Measurements from ENCODE around the gene SLF2. TPM values are rescaled to one million over a fixed set of nuclear protein-coding genes. Genes with fewer than 3 reads are reported as not detected.

The SLF2 gene
- total and polyA plus RNA-seq, 9 of the 15 experiments (the other 6 are each of a cell fraction or from before 2014, with no cell fraction given), result 1.7 to 18.4 (median 7.8) TPM

DNA sequence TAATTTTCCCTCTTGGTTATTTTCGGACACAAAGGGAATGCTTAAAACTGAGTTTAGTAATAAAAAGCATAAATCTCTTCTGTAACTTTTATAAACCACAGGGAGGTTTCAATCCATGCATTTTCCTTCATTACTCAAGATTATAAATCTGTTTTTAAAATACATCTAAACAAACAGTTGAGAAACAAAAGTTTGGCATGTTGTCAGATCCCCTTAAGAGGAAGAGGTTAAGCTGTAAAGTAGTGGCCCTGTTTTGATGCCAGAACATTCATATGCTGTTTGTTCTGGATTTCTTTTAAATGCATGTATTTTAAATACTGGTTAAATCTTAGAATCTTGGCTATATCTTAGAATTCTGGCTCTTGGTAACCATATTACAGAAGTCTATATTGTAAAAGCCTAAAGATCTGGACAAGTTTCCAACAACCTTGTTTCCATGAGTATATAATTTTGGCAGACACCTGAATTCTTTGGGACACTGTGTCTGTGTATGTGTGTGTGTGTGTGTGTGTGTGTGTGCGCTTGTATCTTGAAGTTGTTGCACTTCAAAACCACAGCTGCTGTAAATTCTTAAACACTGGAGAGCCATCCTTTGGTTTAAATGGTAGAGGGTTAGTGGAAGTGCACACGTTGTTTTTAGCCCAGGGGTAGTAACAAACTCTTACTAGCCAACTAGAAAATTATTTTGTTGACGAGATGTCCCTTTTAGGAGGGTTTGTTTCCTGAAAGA is 49.8 kb downstream of the SLF2 start:
- H3K79me2 ChIP-seq (ENCODE audit: control insufficient read depth, insufficient read depth, low read length), result no peaks in the 10 kb centered on the region
- H4K20me1 ChIP-seq (replicated peaks; ENCODE audit: control insufficient read depth, insufficient read depth, low read length), result no peaks in the 10 kb centered on the region
- no peaks in the 10 kb centered on the region for H3K27me3 ChIP-seq (ENCODE audit: control insufficient read depth in 2 of 2, insufficient read depth in 2 of 2, low read length in 2 of 2)
- ChIA-PET CTCF (ENCODE audit: low intra/inter-chr PET ratio) (no interaction called here), POLR2A (interaction anchor here (0.8 kb wide), 1 partner anchor 399 kb away, joined by 3 read pairs; no protein-coding TSS in a partner anchor)
- BruUV-seq (replicated peaks), result no TSS peak
- H3K4me3 ChIP-seq, result no peak overlapping the region
- H3K27ac ChIP-seq (ENCODE audit: extremely low read depth, low read depth, low read length), result no peak overlapping the region
- in situ Hi-C loops (cut with MboI) (no loop called here), intact Hi-C loops (cut with micrococcal nuclease) (no loop called here)
- no peak overlapping the region for H2AFZ ChIP-seq (ENCODE audit: low read depth, low read length)
- peaks cover 2 to 6% of the 10 kb centered on the region in 2 experiments; a peak in 3 of 5 replicates for H3K4me1 ChIP-seq (replicated peaks in 1 of 2; ENCODE audit: control insufficient read depth in 2 of 2, insufficient read depth in 2 of 2, low read length in 2 of 2)
- DNase-seq (ENCODE audit: extremely low read depth in 1 of 4, low spot score in 3 of 4) (no peak), FAIRE-seq (no peak), ATAC-seq (no peak)
- TF ChIP-seq ZFX (CRISPR knock-in tag; IDR thresholded peaks at IDR 0.05) (no peak), SMC3 (conservative IDR thresholded peaks at IDR 0.05; ENCODE audit: insufficient read depth, low read depth, low read length) (no peak), HDAC3 (IDR thresholded peaks at IDR 0.05; ENCODE audit: borderline replicate concordance, partially characterized antibody) (no peak), ZNF76 (CRISPR knock-in tag; IDR thresholded peaks at IDR 0.05; ENCODE audit: borderline replicate concordance) (no peak), KDM4B (IDR thresholded peaks at IDR 0.05; ENCODE audit: borderline replicate concordance in 2 of 2, low read depth in 1 of 2) (no peak), LEF1 (IDR thresholded peaks at IDR 0.05) (no peak), ZZZ3 (IDR thresholded peaks at IDR 0.05) (no peak), NRF1 (conservative IDR thresholded peaks at IDR 0.05 in 1 of 2, IDR thresholded peaks at IDR 0.05 in 1 of 2) (no peak), POLR3G (IDR thresholded peaks at IDR 0.05; ENCODE audit: extremely low read depth, insufficient read length, insufficient replicate concordance) (no peak), KLF6 (CRISPR knock-in tag; IDR thresholded peaks at IDR 0.05; ENCODE audit: borderline replicate concordance) (no peak), PPARD (CRISPR knock-in tag; IDR thresholded peaks at IDR 0.05) (no peak), ARNT (IDR thresholded peaks at IDR 0.05) (no peak)
- TF ChIP-seq, protein P1, sequence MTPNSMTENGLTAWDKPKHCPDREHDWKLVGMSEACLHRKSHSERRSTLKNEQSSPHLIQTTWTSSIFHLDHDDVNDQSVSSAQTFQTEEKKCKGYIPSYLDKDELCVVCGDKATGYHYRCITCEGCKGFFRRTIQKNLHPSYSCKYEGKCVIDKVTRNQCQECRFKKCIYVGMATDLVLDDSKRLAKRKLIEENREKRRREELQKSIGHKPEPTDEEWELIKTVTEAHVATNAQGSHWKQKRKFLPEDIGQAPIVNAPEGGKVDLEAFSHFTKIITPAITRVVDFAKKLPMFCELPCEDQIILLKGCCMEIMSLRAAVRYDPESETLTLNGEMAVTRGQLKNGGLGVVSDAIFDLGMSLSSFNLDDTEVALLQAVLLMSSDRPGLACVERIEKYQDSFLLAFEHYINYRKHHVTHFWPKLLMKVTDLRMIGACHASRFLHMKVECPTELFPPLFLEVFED (CRISPR knock-in tag; conservative IDR thresholded peaks at IDR 0.05), result no peak
- no peak overlapping the region for H3K4me2 ChIP-seq (ENCODE audit: insufficient read depth, low read length)
- H3K9ac ChIP-seq (ENCODE audit: insufficient read depth in 1 of 2, low read depth in 2 of 2, low read length in 2 of 2), result no peak overlapping the region
- H3K9me3 ChIP-seq (replicated peaks; ENCODE audit: control insufficient read depth, insufficient read depth, low read depth, low read length), result no peaks in the 10 kb centered on the region
- H3K36me3 ChIP-seq (ENCODE audit: control insufficient read depth, insufficient read depth, low read length), result peaks cover 44% of the 10 kb centered on the region; the same call in 1 of the 3 replicates
- H3K9me1 ChIP-seq (ENCODE audit: control insufficient read depth, insufficient read depth, low read length), result no peaks in the 10 kb centered on the region
- 80% methylated on average over 4 of the region's 4 CpGs for WGBS (ENCODE audit: insufficient coverage, low coverage, missing lambda C conversion rate)
